NCI-H345 treated with DMSO at 0.1 percent for 48 hours (cell line): ENCODE measurements around the gene KCNQ1.

Experiments
- DNase-seq: peaks from one replicate; lab custom pipeline; 2025; ENCODE audit not compliant: unreplicated experiment; lab: John Stamatoyannopoulos, UW

Gene KCNQ1

GRCh38 chr11:2867722-2868505, 423.1 kb downstream of the KCNQ1 start:
- DNase-seq: no peak

- DNase-seq: no peak
Observed at GRCh38 chr11:2868506-2869133, 423.8 kb downstream of the KCNQ1 start.

- no peak for DNase-seq
Observed at GRCh38 chr11:2869134-2869526, 424.3 kb downstream of the KCNQ1 start.

- no peak for DNase-seq
Observed at GRCh38 chr11:2869561-2870427, 425.0 kb downstream of the KCNQ1 start.

GRCh38 chr11:2870460-2870859, 425.7 kb downstream of the KCNQ1 start:
- DNase-seq: no peak

- no peak for DNase-seq
Observed at GRCh38 chr11:2870969-2871680, 426.3 kb downstream of the KCNQ1 start.

GRCh38 chr11:2874963-2875362, 430.2 kb downstream of the KCNQ1 start:
- no peak for DNase-seq

GRCh38 chr11:2877474-2877873, 432.7 kb downstream of the KCNQ1 start:
- DNase-seq: no peak

- DNase-seq: no peak
Observed at GRCh38 chr11:2878782-2879181, 434.0 kb downstream of the KCNQ1 start.

GRCh38 chr11:2880646-2881045, 435.8 kb downstream of the KCNQ1 start:
- DNase-seq: no peak

- no peak for DNase-seq
Observed at GRCh38 chr11:2881076-2881980, 436.5 kb downstream of the KCNQ1 start.

GRCh38 chr11:2881981-2882375, 437.2 kb downstream of the KCNQ1 start:
- DNase-seq: no peak

- no peak for DNase-seq
Observed at GRCh38 chr11:2882396-2883110, 437.7 kb downstream of the KCNQ1 start.

- DNase-seq: no peak
Observed at GRCh38 chr11:2883640-2883978, 438.8 kb downstream of the KCNQ1 start.

- no peak for DNase-seq
Observed at GRCh38 chr11:2883979-2884815, 439.4 kb downstream of the KCNQ1 start.

GRCh38 chr11:2885017-2885677, 440.3 kb downstream of the KCNQ1 start:
- DNase-seq: peak; percentile 24

- DNase-seq: peak; percentile 58
Observed at GRCh38 chr11:2885678-2886081, 440.9 kb downstream of the KCNQ1 start, which contains the start of gene CDKN1C. CDKN1C (minus strand) TSS chr11:2885775; CDS start chr11:2885456, 319 bp downstream.
